ENCODE data around the gene MYBPHL. TPM values are rescaled to one million over a fixed set of nuclear protein-coding genes. Genes with fewer than 3 reads are reported as not detected.

MYBPHL gene
- total RNA-seq, 2 experiments from 2014 or later, result not detected

DNA sequence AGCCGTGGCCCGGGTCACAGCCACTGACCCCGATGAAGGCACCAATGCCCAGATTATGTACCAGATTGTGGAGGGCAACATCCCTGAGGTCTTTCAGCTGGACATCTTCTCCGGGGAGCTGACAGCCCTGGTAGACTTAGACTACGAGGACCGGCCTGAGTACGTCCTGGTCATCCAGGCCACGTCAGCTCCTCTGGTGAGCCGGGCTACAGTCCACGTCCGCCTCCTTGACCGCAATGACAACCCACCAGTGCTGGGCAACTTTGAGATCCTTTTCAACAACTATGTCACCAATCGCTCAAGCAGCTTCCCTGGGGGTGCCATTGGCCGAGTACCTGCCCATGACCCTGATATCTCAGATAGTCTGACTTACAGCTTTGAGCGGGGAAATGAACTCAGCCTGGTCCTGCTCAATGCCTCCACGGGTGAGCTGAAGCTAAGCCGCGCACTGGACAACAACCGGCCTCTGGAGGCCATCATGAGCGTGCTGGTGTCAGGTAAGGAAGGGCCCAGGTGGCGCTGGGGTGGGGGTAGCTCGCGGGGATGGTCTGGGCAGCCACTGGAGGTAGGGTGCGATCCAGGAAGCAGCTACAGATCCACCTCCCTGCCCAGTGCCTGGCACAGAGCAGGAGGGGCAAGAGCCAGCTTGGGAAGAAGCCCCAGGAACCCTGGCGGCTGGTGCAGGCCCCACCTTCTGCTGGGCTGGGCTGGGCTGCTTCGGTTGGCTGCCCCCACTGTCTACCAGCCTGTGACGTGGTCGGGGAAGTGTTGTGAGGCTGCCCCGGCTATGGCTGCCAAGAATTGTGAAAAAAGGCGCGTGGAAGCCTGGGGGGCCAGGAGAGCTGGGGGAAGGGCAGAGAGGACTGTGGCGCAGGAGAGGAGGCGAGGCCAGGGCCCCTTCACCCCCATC lies 53.7 kb downstream of the MYBPHL start:
- no peak for DNase-seq
- H3K9me3 Mint-ChIP-seq (ENCODE audit: insufficient read depth), result no peaks in the 10 kb centered on the region
- H3K27me3 Mint-ChIP-seq (ENCODE audit: low read depth), result peaks cover 2% of the 10 kb centered on the region
- H3K27ac Mint-ChIP-seq, result no peak overlapping the region
- H3K4me1 Mint-ChIP-seq (ENCODE audit: low read depth), result peaks cover 14% of the 10 kb centered on the region
- no peak for ATAC-seq
- ChIA-PET CTCF (interaction anchor here (0.9 to 2.2 kb wide), 5 partner anchors 12 to 279 kb away, joined by 3 to 6 read pairs (median 3); no protein-coding TSS in a partner anchor), POLR2A (no interaction called here)
- no peaks in the 10 kb centered on the region for H3K36me3 Mint-ChIP-seq (ENCODE audit: low read depth)
- no peak overlapping the region for H3K4me3 Mint-ChIP-seq

GRCh38 chr1:109252167-109252892 lies 54.5 kb downstream of the MYBPHL start:
- CTCF ChIA-PET, result interaction anchor here (2.2 kb wide), 1 partner anchor 280 kb away, joined by 6 read pairs; no protein-coding TSS in a partner anchor

GRCh38 chr1:109251277-109252166 lies 55.3 kb downstream of the MYBPHL start:
- DNase-seq (no peak), ATAC-seq (no peak)
- H3K27ac Mint-ChIP-seq, result no peak overlapping the region
- peaks cover 6% of the 10 kb centered on the region for H3K27me3 Mint-ChIP-seq (ENCODE audit: low read depth)
- H3K9me3 Mint-ChIP-seq (ENCODE audit: insufficient read depth), result no peaks in the 10 kb centered on the region
- peaks cover 10% of the 10 kb centered on the region for H3K4me1 Mint-ChIP-seq (ENCODE audit: low read depth)
- ChIA-PET CTCF (interaction anchor here (2.2 kb wide), 1 partner anchor 281 kb away, joined by 6 read pairs; no protein-coding TSS in a partner anchor), POLR2A (no interaction called here)
- H3K36me3 Mint-ChIP-seq (ENCODE audit: low read depth), result no peaks in the 10 kb centered on the region
- no peak overlapping the region for H3K4me3 Mint-ChIP-seq

More at GRCh38 chr1:109252167-109252892, 54.5 kb downstream of the MYBPHL start:
- Mint-ChIP-seq H3K27ac (no peak overlapping the region), H3K4me1 (ENCODE audit: low read depth) (peaks cover 10% of the 10 kb centered on the region), H3K9me3 (ENCODE audit: insufficient read depth) (no peaks in the 10 kb centered on the region), H3K36me3 (ENCODE audit: low read depth) (no peaks in the 10 kb centered on the region), H3K4me3 (no peak overlapping the region), H3K27me3 (ENCODE audit: low read depth) (peaks cover 4% of the 10 kb centered on the region)
- no peak for ATAC-seq
- DNase-seq, result no peak
- POLR2A ChIA-PET, result no interaction called here

- Mint-ChIP-seq H3K27me3 (ENCODE audit: low read depth) (peaks cover 6% of the 10 kb centered on the region), H3K4me1 (ENCODE audit: low read depth) (peaks cover 10% of the 10 kb centered on the region), H3K4me3 (peak overlapping the region; percentile 52), H3K27ac (no peak overlapping the region), H3K36me3 (ENCODE audit: low read depth) (no peaks in the 10 kb centered on the region), H3K9me3 (ENCODE audit: insufficient read depth) (no peaks in the 10 kb centered on the region)
- ATAC-seq (no peak), DNase-seq (no peak)
- CTCF ChIA-PET, result interaction anchor here (0.9 to 1.5 kb wide), 4 partner anchors 10 to 281 kb away, joined by 3 read pairs; no protein-coding TSS in a partner anchor
- POLR2A ChIA-PET, result interaction anchor here (0.6 to 1.3 kb wide), 3 partner anchors 14 to 288 kb away, joined by 3 to 5 read pairs (median 3); partner anchors contain the start of gene PSRC1
Observed at GRCh38 chr1:109250454-109251276, 56.1 kb downstream of the MYBPHL start.

GRCh38 chr1:109249654-109250401 lies 57.0 kb downstream of the MYBPHL start:
- ChIA-PET POLR2A (interaction anchor here (0.6 to 1.3 kb wide), 3 partner anchors 13 to 287 kb away, joined by 3 to 5 read pairs (median 3); partner anchors contain the start of gene PSRC1), CTCF (interaction anchor here (0.9 to 1.5 kb wide), 6 partner anchors 9 to 282 kb away, joined by 3 read pairs; no protein-coding TSS in a partner anchor)
- H3K27me3 Mint-ChIP-seq (ENCODE audit: low read depth), result peaks cover 8% of the 10 kb centered on the region
- ATAC-seq (peak; percentile 48), DNase-seq (no peak)
- H3K36me3 Mint-ChIP-seq (ENCODE audit: low read depth), result no peaks in the 10 kb centered on the region
- no peaks in the 10 kb centered on the region for H3K9me3 Mint-ChIP-seq (ENCODE audit: insufficient read depth)
- H3K4me1 Mint-ChIP-seq (ENCODE audit: low read depth), result peaks cover 10% of the 10 kb centered on the region
- H3K4me3 Mint-ChIP-seq, result peak overlapping the region; percentile 52
- no peak overlapping the region for H3K27ac Mint-ChIP-seq

GRCh38 chr1:109248797-109249629 lies 57.8 kb downstream of the MYBPHL start, which contains the start of gene CELSR2:
Gene CELSR2 (plus strand): TSS chr1:109249539. CDS start chr1:109250080, 541 bp downstream.
- peaks cover 12% of the 10 kb centered on the region for H3K27me3 Mint-ChIP-seq (ENCODE audit: low read depth)
- ATAC-seq (peak; percentile 95), DNase-seq (peak; percentile 69)
- H3K27ac Mint-ChIP-seq, result no peak within 1 kb of the TSS
- ChIA-PET CTCF (interaction anchor here (0.9 to 1.5 kb wide), 5 partner anchors 9 to 283 kb away, joined by 3 read pairs; no protein-coding TSS in a partner anchor), POLR2A (interaction anchor here (1.2 to 1.3 kb wide), 2 partner anchors 12 to 34 kb away, joined by 3 read pairs; partner anchors contain the start of gene PSRC1)
- peaks cover 7% of the 10 kb centered on the region for H3K4me1 Mint-ChIP-seq (ENCODE audit: low read depth)
- H3K4me3 Mint-ChIP-seq, result peak within 1 kb of the TSS; percentile 63
- H3K36me3 Mint-ChIP-seq (ENCODE audit: low read depth), result no peaks in the 10 kb centered on the region
- H3K9me3 Mint-ChIP-seq (ENCODE audit: insufficient read depth), result no peaks in the 10 kb centered on the region

GRCh38 chr1:109248444-109248796 lies 58.4 kb downstream of the MYBPHL start:
- Mint-ChIP-seq H3K4me3 (no peak overlapping the region), H3K27ac (no peak overlapping the region), H3K36me3 (ENCODE audit: low read depth) (no peaks in the 10 kb centered on the region), H3K9me3 (ENCODE audit: insufficient read depth) (no peaks in the 10 kb centered on the region), H3K4me1 (ENCODE audit: low read depth) (peaks cover 7% of the 10 kb centered on the region), H3K27me3 (ENCODE audit: low read depth) (peaks cover 12% of the 10 kb centered on the region)
- ChIA-PET POLR2A (no interaction called here), CTCF (no interaction called here)
- no peak for ATAC-seq
- no peak for DNase-seq

GRCh38 chr1:109247401-109248365 lies 59.1 kb downstream of the MYBPHL start:
- no peak overlapping the region for H3K4me3 Mint-ChIP-seq
- peaks cover 7% of the 10 kb centered on the region for H3K4me1 Mint-ChIP-seq (ENCODE audit: low read depth)
- H3K27me3 Mint-ChIP-seq (ENCODE audit: low read depth), result peaks cover 12% of the 10 kb centered on the region
- H3K9me3 Mint-ChIP-seq (ENCODE audit: insufficient read depth), result no peaks in the 10 kb centered on the region
- ChIA-PET CTCF (interaction anchor here (1.4 to 1.9 kb wide), 3 partner anchors 9 to 285 kb away, joined by 3 to 4 read pairs (median 4); no protein-coding TSS in a partner anchor), POLR2A (no interaction called here)
- no peak for DNase-seq
- H3K27ac Mint-ChIP-seq, result no peak overlapping the region
- no peak for ATAC-seq
- H3K36me3 Mint-ChIP-seq (ENCODE audit: low read depth), result no peaks in the 10 kb centered on the region

Data from activated CD8-positive, alpha-beta T cell treated with anti-CD3 and anti-CD28 coated beads, Interleukin-2, amount 10 ng/mL, durations not matched to agents 7 days and 5 days (primary cell).